GM23338 (cell line): ENCODE measurements around the gene CHCHD10. TPM values are rescaled to one million over a fixed set of nuclear protein-coding genes. Genes with fewer than 3 reads are reported as not detected.

ENCODE experiments used
- ATAC-seq: fragments of 200-7000 bp; cut with Tn5 transposase; 3 replicates; pipeline ENCODE4 v1.9.1; 2020
- DNase-seq: peaks from one replicate; pipeline ENCODE4 v3.0.0-alpha.2; 2015; ENCODE audit warnings: low spot score
- H2AFZ ChIP-seq: fragments of 200-600 bp; sonication (generic); 2 replicates; pipeline ENCODE4 v1.8.0; 2016; ENCODE audit warnings: antibody characterized with exemption, mild to moderate bottlenecking, moderate library complexity
- H3F3A ChIP-seq: fragments of 200-600 bp; sonication (generic); replicated peaks from 2 replicates; pipeline ENCODE4 v1.8.0; 2017; ENCODE audit warnings: antibody characterized with exemption, mixed run types, low read depth
- H3K27ac ChIP-seq: fragments of 200-600 bp; sonication (generic); 2 replicates; pipeline ENCODE4 v1.6.1; 2016; ENCODE audit warnings: low read depth
- H3K27me3 ChIP-seq: fragments of 200-600 bp; sonication (generic); 2 replicates; pipeline ENCODE4 v1.8.0; 2016; ENCODE audit warnings: mild to moderate bottlenecking, mixed run types, moderate library complexity; ENCODE audit not compliant: insufficient read depth
- H3K36me3 ChIP-seq: fragments of 200-600 bp; sonication (generic); 2 replicates; pipeline ENCODE4 v1.8.0; 2016; ENCODE audit warnings: mild to moderate bottlenecking; ENCODE audit not compliant: insufficient read depth
- H3K4me1 ChIP-seq: fragments of 200-600 bp; sonication (generic); 2 replicates; pipeline ENCODE4 v1.8.0; 2016; ENCODE audit warnings: mild to moderate bottlenecking, moderate library complexity; ENCODE audit not compliant: insufficient read depth
- H3K4me2 ChIP-seq: fragments of 200-600 bp; sonication (generic); 2 replicates; pipeline ENCODE4 v1.7.1; 2017; ENCODE audit warnings: mixed run types
- H3K4me3 ChIP-seq: fragments of 200-600 bp; sonication (generic); 2 replicates; pipeline ENCODE4 v1.6.1; 2016; ENCODE audit warnings: mixed run types
- H3K79me2 ChIP-seq: fragments of 200-600 bp; sonication (generic); replicated peaks from 2 replicates; pipeline ENCODE4 v1.8.0; 2017; ENCODE audit warnings: mild to moderate bottlenecking; ENCODE audit not compliant: insufficient read depth
- H3K9me2 ChIP-seq: fragments of 200-600 bp; sonication (generic); 2 replicates; pipeline ENCODE4 v1.8.0; 2017; ENCODE audit not compliant: insufficient read depth
- H4K20me1 ChIP-seq: fragments of 200-600 bp; sonication (generic); replicated peaks from 2 replicates; pipeline ENCODE4 v1.8.0; 2017; ENCODE audit warnings: mild to moderate bottlenecking; ENCODE audit not compliant: insufficient read depth
- H3K27ac Mint-ChIP-seq: 2 replicates; pipeline ENCODE4 v1.8.0; 2020; ENCODE audit warnings: inconsistent platforms, mild to moderate bottlenecking, moderate library complexity, mixed read lengths
- H3K27me3 Mint-ChIP-seq: 3 replicates; pipeline ENCODE4 v1.8.0; 2022; ENCODE audit warnings: low read depth, mild to moderate bottlenecking, moderate library complexity, mixed read lengths, inconsistent platforms; ENCODE audit not compliant: insufficient read depth, poor library complexity
- H3K36me3 Mint-ChIP-seq: 3 replicates; pipeline ENCODE4 v1.8.0; 2021; ENCODE audit warnings: low read depth, mild to moderate bottlenecking, inconsistent platforms, moderate library complexity, mixed read lengths
- H3K4me1 Mint-ChIP-seq: 3 replicates; pipeline ENCODE4 v1.8.0; 2020; ENCODE audit warnings: mild to moderate bottlenecking, inconsistent platforms, mixed read lengths
- H3K4me3 Mint-ChIP-seq: 3 replicates; pipeline ENCODE4 v1.8.0; 2021; ENCODE audit warnings: moderate library complexity, mild to moderate bottlenecking, inconsistent platforms, mixed read lengths
- H3K9me3 Mint-ChIP-seq: 3 replicates; pipeline ENCODE4 v1.8.0; 2020; ENCODE audit warnings: moderate library complexity, mild to moderate bottlenecking, inconsistent platforms, mixed read lengths
- CREB1 ChIP-seq: fragments of 250-450 bp; sonication (Bioruptor Pico); IDR thresholded peaks from 2 replicates; pipeline ENCODE4 v1.5.0; 2020; ENCODE audit warnings: low read depth, mild to moderate bottlenecking, moderate library complexity
- EZH2 ChIP-seq: fragments of 200-600 bp; sonication (generic); IDR thresholded peaks from one replicate; pipeline ENCODE4 v1.8.0; 2017; ENCODE audit warnings: antibody characterized with exemption, mild to moderate bottlenecking, low read depth; ENCODE audit not compliant: unreplicated experiment
- EZH2phosphoT487 ChIP-seq: fragments of 200-600 bp; sonication (generic); IDR thresholded peaks from one replicate; pipeline ENCODE4 v1.8.1; 2018; ENCODE audit warnings: antibody characterized with exemption; ENCODE audit not compliant: unreplicated experiment
- JUNB ChIP-seq: IDR thresholded peaks from one replicate; pipeline ENCODE4 v1.6.1; 2016; ENCODE audit warnings: antibody characterized with exemption; ENCODE audit not compliant: unreplicated experiment
- NANOG ChIP-seq: IDR thresholded peaks from 2 replicates; pipeline ENCODE4 v1.6.1; 2016; ENCODE audit warnings: antibody characterized with exemption, borderline replicate concordance
- POLR2AphosphoS5 ChIP-seq: IDR thresholded peaks from 2 replicates; pipeline ENCODE4 v1.6.1; 2016; ENCODE audit warnings: antibody characterized with exemption, low read depth
- STAT1 ChIP-seq: IDR thresholded peaks from one replicate; pipeline ENCODE4 v1.6.1; 2016; ENCODE audit warnings: antibody characterized with exemption; ENCODE audit not compliant: unreplicated experiment
- ZNF331 ChIP-seq: fragments of 250-450 bp; sonication (Bioruptor Pico); IDR thresholded peaks from 2 replicates; pipeline ENCODE4 v1.5.0; 2020; ENCODE audit warnings: low read depth, mild to moderate bottlenecking, moderate library complexity
- polyA plus RNA-seq: library from polyadenylated mRNA; unstranded; fragments of >200 nt; fragmentation: Nextera tagmentation; extraction: Ambion mirVana; gene quantifications from 2 replicates; pipeline ENCODE4 v1.2.1, GENCODE V29; 2016
- total RNA-seq: library from RNA; depleted of rRNA; stranded (reverse); fragments of >200 nt; shearing (Covaris generic); gene quantifications from 2 replicates; pipeline ENCODE4 v1.2.3, GENCODE V29; 2014
- TF ChIP-seq, protein P1 (sequence below): fragments of 250-450 bp; sonication (Bioruptor Pico); IDR thresholded peaks from 2 replicates; pipeline ENCODE4 v1.5.0; 2020; ENCODE audit warnings: mild to moderate bottlenecking, moderate library complexity
- TF ChIP-seq, protein P2 (sequence below), 2 experiments: fragments of 200-600 bp in 1 of 2; sonication (generic) in 1 of 2; conservative IDR thresholded peaks; 2 replicates each; pipeline versions ENCODE4 v1.5.1 to v1.6.1; 2016 to 2017; ENCODE audit warnings: antibody characterized with exemption in 2 of 2, low read depth in 2 of 2, mild to moderate bottlenecking in 2 of 2, moderate library complexity in 1 of 2
- TF ChIP-seq, protein P3 (sequence below): IDR thresholded peaks from 2 replicates; pipeline ENCODE4 v1.6.1; 2016; ENCODE audit warnings: antibody characterized with exemption
- TF ChIP-seq, protein P4 (sequence below): IDR thresholded peaks from one replicate; pipeline ENCODE4 v1.6.1; 2018; ENCODE audit warnings: antibody characterized with exemption; ENCODE audit not compliant: unreplicated experiment

Gene CHCHD10
- total and polyA plus RNA-seq, 2 experiments from 2014 or later, result 11.4 to 101 TPM

DNA sequence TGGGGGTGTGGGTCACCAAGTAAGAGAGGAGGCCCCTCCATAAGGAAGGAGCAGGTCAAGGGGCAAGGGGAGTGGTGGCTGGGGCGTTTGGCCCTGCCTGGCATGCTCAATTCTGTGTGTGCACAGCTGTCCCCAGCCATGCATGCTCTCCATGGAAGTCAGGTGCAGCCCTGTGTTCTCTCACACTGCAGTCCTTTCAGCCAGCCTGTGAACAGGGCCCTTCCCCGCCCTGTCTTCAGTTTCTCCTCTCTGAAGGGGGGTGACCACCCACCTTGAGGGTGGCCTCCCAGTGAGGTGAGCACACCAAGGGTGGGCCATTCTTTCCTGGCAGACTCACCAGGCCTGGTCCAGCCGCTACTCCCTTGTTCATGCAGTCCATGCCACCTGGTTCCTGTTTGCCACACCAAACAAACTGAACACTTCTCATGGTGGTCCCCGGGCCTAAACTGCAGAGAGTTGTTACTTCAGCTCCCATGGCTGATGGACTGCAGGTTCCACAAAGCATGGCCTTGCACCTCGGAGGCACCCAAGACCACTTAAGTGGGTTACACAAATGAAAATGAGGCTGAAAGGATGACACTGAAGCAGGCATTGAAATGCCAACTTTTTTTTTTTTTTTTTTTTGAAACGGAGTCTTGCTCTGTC is 1.7 kb upstream of the CHCHD10 start:
- no peaks in the 10 kb centered on the region for H3K79me2 ChIP-seq
- no peak for ATAC-seq
- H3K27ac Mint-ChIP-seq, result no peak overlapping the region
- no peak overlapping the region for H3K4me3 ChIP-seq
- no peak overlapping the region for H3K4me3 Mint-ChIP-seq
- peaks cover 36% of the 10 kb centered on the region for H3K27me3 ChIP-seq
- H3K4me2 ChIP-seq, result no peak overlapping the region
- no peaks in the 10 kb centered on the region for H4K20me1 ChIP-seq
- no peaks in the 10 kb centered on the region; the same call in 1 of the 2 replicates for H3K36me3 ChIP-seq
- H2AFZ ChIP-seq, result no peak overlapping the region
- no peak for DNase-seq
- H3K9me2 ChIP-seq, result no peaks in the 10 kb centered on the region
- peaks cover 10% of the 10 kb centered on the region; the same call in 1 of the 2 replicates for H3K4me1 ChIP-seq
- peaks cover 31% of the 10 kb centered on the region for H3K4me1 Mint-ChIP-seq
- H3F3A ChIP-seq, result peaks cover 8% of the 10 kb centered on the region
- H3K9me3 Mint-ChIP-seq, result no peaks in the 10 kb centered on the region
- peaks cover 40% of the 10 kb centered on the region for H3K27me3 Mint-ChIP-seq
- no peak overlapping the region for H3K27ac ChIP-seq
- TF ChIP-seq ZNF331 (CRISPR knock-in tag), result no peak
- TF ChIP-seq, protein P1, sequence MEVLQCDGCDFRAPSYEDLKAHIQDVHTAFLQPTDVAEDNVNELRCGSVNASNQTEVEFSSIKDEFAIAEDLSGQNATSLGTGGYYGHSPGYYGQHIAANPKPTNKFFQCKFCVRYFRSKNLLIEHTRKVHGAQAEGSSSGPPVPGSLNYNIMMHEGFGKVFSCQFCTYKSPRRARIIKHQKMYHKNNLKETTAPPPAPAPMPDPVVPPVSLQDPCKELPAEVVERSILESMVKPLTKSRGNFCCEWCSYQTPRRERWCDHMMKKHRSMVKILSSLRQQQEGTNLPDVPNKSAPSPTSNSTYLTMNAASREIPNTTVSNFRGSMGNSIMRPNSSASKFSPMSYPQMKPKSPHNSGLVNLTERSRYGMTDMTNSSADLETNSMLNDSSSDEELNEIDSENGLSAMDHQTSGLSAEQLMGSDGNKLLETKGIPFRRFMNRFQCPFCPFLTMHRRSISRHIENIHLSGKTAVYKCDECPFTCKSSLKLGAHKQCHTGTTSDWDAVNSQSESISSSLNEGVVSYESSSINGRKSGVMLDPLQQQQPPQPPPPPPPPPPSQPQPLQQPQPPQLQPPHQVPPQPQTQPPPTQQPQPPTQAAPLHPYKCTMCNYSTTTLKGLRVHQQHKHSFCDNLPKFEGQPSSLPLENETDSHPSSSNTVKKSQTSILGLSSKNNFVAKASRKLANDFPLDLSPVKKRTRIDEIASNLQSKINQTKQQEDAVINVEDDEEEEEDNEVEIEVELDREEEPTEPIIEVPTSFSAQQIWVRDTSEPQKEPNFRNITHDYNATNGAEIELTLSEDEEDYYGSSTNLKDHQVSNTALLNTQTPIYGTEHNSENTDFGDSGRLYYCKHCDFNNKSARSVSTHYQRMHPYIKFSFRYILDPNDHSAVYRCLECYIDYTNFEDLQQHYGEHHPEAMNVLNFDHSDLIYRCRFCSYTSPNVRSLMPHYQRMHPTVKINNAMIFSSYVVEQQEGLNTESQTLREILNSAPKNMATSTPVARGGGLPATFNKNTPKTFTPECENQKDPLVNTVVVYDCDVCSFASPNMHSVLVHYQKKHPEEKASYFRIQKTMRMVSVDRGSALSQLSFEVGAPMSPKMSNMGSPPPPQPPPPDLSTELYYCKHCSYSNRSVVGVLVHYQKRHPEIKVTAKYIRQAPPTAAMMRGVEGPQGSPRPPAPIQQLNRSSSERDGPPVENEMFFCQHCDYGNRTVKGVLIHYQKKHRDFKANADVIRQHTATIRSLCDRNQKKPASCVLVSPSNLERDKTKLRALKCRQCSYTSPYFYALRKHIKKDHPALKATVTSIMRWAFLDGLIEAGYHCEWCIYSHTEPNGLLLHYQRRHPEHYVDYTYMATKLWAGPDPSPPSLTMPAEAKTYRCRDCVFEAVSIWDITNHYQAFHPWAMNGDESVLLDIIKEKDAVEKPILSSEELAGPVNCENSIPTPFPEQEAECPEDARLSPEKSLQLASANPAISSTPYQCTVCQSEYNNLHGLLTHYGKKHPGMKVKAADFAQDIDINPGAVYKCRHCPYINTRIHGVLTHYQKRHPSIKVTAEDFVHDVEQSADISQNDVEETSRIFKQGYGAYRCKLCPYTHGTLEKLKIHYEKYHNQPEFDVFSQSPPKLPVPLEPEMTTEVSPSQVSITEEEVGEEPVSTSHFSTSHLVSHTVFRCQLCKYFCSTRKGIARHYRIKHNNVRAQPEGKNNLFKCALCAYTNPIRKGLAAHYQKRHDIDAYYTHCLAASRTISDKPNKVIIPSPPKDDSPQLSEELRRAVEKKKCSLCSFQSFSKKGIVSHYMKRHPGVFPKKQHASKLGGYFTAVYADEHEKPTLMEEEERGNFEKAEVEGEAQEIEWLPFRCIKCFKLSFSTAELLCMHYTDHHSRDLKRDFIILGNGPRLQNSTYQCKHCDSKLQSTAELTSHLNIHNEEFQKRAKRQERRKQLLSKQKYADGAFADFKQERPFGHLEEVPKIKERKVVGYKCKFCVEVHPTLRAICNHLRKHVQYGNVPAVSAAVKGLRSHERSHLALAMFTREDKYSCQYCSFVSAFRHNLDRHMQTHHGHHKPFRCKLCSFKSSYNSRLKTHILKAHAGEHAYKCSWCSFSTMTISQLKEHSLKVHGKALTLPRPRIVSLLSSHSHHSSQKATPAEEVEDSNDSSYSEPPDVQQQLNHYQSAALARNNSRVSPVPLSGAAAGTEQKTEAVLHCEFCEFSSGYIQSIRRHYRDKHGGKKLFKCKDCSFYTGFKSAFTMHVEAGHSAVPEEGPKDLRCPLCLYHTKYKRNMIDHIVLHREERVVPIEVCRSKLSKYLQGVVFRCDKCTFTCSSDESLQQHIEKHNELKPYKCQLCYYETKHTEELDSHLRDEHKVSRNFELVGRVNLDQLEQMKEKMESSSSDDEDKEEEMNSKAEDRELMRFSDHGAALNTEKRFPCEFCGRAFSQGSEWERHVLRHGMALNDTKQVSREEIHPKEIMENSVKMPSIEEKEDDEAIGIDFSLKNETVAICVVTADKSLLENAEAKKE (CRISPR knock-in tag), result no peak
- no peak for TF ChIP-seq CREB1 (CRISPR knock-in tag)
- TF ChIP-seq, protein P2, sequence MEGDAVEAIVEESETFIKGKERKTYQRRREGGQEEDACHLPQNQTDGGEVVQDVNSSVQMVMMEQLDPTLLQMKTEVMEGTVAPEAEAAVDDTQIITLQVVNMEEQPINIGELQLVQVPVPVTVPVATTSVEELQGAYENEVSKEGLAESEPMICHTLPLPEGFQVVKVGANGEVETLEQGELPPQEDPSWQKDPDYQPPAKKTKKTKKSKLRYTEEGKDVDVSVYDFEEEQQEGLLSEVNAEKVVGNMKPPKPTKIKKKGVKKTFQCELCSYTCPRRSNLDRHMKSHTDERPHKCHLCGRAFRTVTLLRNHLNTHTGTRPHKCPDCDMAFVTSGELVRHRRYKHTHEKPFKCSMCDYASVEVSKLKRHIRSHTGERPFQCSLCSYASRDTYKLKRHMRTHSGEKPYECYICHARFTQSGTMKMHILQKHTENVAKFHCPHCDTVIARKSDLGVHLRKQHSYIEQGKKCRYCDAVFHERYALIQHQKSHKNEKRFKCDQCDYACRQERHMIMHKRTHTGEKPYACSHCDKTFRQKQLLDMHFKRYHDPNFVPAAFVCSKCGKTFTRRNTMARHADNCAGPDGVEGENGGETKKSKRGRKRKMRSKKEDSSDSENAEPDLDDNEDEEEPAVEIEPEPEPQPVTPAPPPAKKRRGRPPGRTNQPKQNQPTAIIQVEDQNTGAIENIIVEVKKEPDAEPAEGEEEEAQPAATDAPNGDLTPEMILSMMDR (conservative IDR thresholded peaks at IDR 0.05; ENCODE audit: low read depth in 2 of 2), result no peak
- TF ChIP-seq, protein P3, sequence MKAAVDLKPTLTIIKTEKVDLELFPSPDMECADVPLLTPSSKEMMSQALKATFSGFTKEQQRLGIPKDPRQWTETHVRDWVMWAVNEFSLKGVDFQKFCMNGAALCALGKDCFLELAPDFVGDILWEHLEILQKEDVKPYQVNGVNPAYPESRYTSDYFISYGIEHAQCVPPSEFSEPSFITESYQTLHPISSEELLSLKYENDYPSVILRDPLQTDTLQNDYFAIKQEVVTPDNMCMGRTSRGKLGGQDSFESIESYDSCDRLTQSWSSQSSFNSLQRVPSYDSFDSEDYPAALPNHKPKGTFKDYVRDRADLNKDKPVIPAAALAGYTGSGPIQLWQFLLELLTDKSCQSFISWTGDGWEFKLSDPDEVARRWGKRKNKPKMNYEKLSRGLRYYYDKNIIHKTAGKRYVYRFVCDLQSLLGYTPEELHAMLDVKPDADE, result no peak
- no peak for TF ChIP-seq NANOG
- TF ChIP-seq EZH2phosphoT487, result no peak
- TF ChIP-seq STAT1, result no peak
- TF ChIP-seq, protein P4, sequence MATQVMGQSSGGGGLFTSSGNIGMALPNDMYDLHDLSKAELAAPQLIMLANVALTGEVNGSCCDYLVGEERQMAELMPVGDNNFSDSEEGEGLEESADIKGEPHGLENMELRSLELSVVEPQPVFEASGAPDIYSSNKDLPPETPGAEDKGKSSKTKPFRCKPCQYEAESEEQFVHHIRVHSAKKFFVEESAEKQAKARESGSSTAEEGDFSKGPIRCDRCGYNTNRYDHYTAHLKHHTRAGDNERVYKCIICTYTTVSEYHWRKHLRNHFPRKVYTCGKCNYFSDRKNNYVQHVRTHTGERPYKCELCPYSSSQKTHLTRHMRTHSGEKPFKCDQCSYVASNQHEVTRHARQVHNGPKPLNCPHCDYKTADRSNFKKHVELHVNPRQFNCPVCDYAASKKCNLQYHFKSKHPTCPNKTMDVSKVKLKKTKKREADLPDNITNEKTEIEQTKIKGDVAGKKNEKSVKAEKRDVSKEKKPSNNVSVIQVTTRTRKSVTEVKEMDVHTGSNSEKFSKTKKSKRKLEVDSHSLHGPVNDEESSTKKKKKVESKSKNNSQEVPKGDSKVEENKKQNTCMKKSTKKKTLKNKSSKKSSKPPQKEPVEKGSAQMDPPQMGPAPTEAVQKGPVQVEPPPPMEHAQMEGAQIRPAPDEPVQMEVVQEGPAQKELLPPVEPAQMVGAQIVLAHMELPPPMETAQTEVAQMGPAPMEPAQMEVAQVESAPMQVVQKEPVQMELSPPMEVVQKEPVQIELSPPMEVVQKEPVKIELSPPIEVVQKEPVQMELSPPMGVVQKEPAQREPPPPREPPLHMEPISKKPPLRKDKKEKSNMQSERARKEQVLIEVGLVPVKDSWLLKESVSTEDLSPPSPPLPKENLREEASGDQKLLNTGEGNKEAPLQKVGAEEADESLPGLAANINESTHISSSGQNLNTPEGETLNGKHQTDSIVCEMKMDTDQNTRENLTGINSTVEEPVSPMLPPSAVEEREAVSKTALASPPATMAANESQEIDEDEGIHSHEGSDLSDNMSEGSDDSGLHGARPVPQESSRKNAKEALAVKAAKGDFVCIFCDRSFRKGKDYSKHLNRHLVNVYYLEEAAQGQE, result no peak
- no peak for TF ChIP-seq EZH2
- no peak for TF ChIP-seq POLR2AphosphoS5
- TF ChIP-seq JUNB, result no peak
- H3K36me3 Mint-ChIP-seq, result peaks cover 14% of the 10 kb centered on the region
